HG03025 (cell line): Measurements from ENCODE around the gene ATXN10.

Experiments
- ATAC-seq: cut with Tn5 transposase; IDR thresholded peaks from one replicate; pipeline ENCODE4 v1.9.1; 2021; ENCODE audit warnings: mild to moderate bottlenecking, moderate library complexity; ENCODE audit not compliant: unreplicated experiment, low FRiP score

ATXN10 gene

DNA sequence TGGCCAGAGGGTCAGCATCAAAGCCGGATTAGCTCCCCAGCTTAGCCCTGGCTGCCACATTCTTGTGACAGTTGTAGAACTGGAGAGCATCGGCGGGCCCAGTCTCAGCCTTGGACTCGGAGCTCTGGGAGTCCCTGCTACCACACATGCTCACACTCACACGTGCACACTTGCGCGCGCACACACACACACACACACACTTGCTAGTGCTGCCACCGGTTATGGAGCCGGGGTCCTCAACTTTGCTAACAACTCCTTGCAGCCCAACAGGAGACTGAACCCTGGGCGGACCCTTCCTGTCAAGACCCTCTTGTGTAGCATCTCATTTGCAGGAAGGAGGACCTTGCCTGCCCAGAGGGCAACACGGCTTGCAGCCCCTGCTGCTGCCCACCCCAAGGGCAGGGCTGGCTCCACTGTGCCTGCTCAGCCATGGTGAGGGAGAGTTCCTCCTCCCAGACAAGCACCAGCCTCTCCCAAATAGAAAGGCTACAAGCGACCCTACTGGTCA, 197.8 kb downstream of the ATXN10 start:
- ATAC-seq: no peak

DNA sequence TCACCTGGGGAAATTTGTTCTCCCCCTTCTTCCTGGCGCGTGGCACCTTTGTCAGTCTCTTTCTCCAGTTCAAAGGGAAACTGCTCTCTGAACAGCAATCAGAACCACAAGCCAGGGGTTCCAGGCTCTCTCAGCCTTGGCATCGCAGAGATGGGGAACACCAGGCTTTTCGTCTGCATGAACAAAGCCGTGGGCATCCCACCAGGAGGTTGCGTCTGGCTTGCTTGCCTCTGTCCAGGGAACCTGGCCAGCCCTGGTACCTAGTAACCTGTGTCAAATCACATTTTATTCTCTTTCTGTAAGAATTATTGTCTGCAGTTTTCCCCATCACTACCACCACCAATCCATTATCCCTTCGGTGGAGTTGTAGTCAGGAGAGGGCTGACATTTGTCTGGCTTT, 198.4 kb downstream of the ATXN10 start:
- no peak for ATAC-seq

DNA sequence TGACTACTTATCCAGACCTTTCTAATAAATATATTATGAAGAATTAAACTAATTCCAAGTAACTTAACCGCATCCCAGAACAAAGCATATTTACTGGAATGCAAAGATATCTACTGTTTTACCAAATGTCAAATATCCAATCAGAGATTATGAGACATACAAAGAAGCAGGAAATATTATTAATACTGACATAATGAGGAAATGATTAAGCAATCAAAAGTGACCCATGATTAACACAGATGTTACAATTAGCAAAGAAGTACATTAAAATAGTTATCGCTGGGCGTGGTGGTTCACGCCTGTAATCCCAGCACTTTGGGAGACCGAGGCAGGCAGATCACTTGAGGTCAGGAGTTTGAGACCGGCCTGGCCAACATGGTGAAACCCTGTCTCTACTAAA, 200.1 kb downstream of the ATXN10 start:
- ATAC-seq: no peak

DNA sequence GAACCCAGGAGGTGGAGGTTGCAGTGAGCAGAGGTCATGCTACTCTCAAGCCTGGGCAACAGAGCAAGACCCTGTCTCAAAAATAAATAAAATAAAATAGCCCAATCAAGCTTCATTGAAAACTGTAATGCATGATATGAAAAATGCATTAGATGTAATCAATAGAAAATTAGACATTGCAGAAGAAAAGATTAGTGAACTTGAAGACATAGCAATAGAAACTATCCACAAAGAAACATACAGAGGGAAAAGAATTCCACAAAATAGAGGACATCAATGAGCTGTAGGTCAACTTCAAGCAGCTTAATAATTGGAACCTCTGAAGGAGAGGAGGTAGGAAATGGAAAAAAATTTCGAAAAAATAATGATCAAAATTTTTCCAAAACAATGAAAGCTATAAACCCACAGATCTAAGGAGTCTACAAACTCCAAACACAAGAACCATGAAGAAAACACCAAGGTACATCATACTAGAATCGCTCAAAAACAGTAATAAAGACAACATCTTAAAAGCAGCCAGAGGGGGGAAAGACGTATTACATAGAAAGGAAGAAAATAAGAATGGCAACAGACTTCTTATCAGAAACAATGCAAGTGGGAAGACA, 201.1 kb downstream of the ATXN10 start:
- ATAC-seq: no peak

DNA sequence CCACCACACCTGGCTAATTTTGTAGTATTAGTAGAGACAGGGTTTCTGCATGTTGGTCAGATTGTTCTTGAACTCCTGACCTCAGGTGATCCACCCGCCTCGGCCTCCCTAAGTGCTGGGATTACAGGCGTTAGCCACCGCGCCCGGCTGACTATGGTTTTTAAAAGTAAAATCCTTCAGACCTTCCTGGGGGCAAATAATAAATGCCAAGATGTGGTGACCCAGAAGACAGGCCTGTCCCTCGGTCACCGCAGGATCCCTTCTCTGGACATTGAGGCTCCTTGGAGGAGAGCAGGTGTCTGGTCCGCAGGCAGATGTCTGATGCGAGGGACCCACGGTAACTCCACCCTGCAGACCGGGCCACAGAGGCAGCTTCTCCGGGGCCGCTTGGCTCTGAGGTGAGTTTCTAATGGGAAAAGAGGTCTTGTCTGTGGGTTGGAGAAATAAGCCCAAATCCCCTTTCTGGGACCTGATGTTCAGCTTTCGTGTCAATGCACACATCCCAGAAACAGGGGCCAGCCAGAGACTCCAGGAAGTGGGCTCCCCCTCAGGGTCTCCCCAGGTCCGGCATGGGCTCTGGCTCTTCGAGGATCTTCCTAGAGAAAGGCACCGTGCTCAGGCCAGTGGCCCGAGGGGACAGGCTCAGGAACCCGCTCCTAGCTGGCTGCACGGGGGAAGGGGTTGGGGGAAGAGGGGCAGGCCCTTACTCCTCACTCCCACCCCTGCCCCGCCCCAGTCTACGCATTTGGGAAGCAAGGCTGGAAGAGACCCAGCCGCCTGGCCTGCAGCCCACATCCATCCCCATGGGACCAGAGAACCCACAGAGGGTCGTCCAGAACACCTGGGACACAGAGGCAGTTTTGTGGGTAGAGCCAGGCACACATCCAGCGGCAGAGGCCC, 204.8 kb downstream of the ATXN10 start:
- no peak for ATAC-seq

DNA sequence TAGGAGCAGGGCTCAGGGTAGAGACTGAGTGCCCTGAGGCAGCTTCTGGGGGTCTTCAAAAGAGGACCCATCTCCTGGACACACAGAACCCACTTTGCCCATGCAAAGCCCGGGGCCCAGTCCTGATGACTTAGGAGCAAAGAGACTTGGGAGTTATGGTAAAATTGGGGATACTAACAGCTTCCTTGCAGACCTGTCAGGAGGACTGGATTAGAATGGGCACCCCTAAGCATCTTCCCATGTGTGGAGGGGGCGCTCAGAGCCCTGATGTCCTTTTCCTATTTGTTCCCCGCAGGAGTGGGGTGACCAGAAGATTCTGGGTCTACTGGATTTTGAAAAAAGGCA, 205.4 kb downstream of the ATXN10 start:
- no peak for ATAC-seq

DNA sequence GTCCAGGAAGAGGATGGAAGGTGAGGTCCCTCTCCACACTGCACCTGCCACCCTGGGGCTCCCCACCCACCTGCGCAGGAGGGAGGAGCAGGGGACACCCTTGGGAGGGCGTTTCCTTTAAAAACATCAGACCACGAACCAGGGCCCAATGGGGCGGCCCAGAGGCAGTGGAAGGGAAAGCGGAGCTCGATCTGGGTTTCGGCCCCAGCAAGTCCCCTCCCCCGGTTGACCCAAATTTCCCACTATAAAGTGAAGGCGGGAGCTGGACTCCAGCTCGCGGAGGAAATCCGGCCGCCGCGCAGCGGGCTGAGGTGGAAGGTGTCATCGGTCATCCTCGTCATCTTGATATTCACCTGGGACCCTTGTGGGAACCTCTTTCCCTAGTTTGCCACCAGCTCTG, 206.0 kb downstream of the ATXN10 start:
- no peak for ATAC-seq

DNA sequence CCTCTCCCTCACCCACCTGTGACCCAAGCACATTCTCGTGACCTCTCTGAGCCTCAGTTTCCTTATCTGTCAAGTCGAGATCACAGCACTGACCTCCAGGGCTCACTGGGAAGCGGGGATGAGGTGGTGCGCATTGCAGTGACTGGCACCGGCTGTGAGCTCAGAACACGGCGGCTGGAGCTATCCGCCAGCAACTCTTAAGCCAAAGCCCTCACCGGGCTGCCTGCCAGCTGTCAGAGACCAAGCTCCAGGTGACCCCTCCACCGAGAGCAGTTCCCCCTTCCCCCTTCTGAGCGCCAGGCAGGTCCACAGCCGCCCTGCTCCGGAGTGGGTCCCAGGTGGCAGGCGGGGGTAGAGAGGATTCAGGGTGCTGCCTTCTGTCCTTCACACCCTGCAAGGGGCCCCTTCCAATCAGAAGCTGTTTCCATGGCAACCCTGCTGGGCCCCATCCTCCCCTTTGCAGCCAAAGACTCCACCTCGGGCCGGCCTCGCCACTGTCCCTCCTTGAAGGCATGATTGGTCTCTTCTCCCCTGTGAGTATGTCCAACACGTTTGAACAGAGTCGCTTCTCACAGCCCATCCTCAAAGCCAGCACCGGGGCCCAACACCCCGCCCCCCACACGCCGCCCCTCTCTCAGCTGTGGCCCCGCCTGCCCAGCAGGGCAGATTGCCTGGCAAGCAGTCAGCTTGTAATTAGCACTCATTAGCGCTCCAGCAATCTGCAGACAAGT, 206.6 kb downstream of the ATXN10 start:
- ATAC-seq: no peak

DNA sequence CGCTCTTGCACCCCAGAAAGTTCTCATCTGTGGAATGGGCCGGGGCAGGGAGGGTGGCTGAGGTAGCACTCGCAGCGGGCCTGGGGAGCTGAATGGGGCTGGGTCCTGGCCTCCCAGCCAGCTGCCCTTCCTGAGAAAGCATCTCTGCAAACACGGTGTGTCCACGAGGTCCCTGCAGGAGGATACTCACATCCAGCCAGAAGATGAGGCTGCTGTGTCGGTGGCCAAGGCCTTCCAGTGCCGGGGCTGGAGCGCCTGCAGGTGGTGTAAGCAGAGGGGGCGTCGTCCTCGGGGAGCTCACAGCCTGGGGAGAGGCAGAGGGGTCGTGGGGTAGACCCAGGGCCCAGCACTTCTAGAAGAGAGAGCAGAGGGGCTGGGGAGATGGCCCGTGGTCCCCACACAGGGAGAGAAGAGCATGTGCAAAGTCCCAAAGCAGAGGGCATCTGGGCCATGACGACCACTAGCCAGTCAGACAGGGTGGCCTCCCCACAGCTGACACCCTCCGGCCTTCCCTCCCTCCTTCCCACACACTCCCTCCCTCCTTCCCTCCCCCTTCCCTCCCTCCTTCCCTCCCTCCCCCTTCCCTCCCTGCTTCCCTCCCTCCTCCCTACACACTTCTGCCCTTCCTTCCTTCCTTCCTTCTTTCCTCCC, 207.4 kb downstream of the ATXN10 start:
- ATAC-seq: no peak

DNA sequence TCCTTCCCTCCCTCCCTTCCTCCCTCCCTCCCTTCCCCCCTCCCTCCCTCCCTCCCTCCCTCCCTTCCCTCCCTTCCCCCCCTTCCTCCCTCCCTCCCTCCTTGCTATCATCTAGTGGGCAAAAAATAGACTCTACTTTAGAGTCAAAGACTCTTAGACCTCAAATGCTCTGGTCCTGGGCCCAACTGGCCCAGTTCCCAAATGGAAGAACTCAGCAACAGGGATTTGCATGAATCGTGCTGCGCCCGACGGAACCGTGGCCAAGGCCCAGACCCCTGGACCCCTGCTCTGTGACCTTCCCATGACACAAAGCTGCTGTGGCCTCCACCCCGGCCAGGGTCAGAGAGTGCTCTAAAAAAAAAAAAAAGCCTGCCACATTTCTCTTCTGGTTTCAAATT, 207.9 kb downstream of the ATXN10 start:
- no peak for ATAC-seq

DNA sequence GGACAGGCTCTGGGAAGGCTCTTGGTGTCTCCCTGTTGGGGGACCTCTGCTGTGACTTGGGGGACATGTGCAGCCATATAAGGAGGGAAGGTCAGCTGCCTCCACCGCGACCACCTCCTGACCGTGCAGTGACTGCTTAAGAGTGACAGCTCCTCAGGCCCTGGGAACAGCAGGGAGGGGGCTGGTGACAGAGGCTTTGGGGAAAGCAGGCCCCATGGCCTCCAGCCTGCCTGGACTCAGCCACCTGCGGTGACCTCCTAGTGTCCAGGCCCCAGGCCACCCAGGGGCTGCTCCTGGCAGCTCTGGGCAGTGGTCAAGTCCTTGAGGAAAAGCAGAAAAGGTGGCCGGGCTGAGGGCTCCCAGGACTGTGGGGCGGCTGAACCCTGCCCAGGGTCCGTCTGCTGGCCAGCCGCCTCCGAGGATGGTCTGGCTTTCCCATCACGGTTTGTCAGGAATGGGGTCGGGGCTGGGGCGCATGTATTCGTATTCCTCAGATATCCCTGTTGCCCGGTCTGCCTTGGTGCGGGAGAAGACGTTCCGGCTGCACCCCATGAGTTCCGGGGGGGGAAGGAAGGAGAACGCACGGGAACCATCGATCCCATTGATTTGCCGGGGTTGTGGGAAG, 208.6 kb downstream of the ATXN10 start:
- no peak for ATAC-seq

DNA sequence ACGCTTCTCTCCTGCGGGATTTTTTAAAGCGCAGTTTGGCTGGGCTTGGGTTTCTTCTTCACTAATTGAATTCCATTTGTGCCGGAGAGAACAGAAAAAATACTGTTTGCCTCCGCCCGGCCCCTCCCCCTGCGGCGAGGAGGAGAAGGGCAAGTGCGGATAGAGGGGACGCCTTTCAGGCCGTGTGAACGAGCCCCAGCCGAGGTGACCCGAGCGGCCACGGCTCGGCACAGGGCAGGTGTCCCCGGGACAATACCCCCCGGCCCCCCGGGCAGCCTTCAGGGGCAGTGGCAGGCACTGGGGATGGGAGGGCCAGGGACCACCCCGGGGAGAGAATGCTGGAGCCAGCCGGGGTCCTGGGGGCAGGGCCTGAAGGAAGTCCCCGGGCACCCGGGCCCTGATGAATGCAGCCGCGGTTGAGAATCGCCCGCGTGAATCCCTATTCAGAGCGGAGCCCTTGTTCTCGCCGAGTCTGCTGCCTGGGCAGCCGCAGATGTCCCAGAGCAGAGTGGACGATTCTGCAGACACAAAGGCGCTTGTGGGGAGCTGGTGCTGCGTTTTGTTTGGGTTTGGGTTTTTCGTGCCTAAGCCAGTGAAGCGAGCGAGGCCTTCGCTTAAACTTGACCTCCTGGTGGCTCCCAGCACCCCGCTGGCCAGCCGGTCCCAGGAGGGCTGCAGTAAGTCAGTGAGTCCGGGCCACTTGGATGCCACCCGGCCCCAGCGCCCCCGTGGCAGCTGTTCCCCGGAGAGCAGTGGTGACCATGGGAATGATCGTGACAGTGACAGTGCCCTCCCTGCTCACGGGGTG, 209.3 kb downstream of the ATXN10 start:
- ATAC-seq: no peak

DNA sequence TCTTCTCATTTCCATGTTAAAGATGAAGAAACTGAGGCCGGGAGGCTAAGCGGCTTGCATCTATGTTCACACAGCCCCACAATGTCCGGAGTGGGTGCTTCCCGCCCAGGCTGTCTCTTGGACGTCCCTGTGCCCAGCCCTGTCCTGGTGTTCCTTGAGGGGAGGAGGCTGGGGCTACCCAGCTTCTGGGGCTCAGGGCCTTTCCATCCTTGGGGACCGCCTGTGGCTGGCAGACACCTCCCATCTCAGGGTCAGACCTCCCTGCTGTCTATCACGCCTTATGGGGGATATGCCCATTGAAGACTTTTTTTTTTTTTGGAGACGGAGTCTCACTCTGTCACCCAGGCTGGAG, 209.9 kb downstream of the ATXN10 start:
- no peak for ATAC-seq

DNA sequence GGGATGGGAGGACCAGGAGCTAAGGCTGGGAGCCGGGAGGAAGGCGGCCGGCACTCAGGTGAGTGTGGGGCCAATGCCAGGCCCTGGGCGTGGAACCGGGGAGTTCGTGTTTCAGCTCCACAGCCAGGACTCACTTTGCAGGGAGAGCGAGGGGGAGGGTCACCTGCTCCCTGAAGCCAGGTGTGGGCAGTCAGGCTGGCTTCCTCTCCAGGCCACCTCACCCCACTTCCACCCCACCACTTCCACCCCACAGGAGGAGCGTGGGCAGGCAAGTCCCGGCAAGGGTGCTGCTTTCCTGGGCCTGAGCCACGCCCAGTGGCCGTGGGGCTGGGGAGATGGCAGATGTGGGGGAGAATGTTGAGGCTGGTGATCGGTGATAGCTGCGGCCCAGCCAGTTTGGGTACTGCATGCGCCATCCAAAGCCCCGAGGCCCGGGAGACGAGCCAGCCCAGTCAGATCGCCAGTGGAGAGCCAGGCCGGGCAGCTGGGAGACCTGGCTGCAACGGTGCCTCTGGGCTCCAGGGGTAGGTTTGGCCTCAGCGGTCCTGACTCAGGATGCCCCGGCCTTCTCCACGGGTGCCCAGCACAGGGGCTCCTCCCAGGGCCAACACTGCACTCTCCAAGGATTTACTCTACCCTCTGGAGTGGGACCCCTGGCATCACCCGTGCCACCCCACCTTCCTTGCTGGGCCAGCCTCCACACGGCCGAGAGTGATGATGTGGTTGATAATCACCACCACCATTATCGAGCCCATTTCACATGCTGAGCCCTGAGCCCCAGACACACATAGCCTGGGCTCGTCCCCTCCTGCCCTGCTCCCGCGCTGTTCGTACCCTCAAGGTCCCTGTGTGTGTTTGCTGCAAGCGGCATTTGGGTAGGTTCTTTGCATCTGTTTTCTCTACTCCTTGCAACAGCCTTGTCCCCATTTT, 211.5 kb downstream of the ATXN10 start:
- no peak for ATAC-seq

DNA sequence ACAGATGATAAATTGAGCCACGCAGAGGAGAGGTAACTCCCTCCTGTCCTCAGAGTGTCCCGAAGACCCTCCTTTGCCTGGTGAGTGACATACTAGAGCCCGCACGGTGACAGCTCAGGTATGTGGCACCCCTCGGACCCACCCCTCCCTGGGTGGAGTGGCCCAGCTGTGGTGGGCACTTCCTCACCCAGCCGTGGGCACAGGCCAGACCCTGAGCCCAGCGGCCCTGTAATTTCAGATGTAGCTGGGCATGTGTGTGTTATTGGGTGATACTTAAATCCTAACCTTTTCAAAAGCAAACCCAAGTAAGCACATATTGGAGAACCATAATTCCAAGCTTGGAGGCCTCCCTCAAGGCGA, 212.2 kb downstream of the ATXN10 start:
- ATAC-seq: no peak

DNA sequence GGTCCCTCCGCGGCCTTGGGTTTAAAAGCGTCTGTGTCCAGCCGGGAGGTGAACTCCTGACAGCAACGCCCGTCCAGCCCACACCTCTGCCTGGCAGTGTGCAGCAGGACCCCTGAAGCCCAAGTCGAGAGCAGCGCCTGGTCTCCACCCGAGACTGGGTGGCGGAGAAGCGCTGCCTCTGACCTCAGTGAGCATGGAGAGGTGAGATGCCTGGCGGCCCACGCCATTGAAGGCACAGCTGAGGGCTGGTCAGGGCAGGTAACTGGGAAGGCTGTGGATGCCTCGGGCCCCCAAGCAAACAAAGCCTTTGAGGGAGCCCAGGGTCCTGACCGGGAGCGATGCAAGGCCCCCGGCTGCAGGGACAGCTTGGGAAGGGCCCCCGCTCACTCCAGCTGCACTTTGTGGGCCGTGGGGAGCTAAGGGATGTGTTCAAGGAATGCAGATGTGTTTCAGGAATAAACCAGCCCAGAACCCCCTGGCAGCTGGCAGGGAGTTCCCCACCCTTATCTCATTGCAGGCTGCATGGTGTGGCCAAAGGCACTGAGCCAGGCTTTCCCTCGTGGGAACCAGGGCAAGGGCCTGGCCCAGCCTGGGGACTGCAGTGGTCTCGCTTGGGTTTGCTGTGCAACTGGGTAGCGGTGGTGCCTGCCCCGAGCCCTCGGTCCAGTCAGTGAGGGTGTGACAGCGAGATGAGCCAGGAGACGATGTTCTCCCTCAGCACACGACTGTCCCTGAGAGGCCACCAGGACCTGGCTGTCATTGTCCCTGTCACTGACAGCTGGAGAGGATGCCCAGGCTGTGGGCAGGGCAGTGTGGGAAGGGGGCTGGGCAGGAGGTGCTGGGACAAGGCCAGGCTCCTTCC, 212.8 kb downstream of the ATXN10 start:
- ATAC-seq: no peak

DNA sequence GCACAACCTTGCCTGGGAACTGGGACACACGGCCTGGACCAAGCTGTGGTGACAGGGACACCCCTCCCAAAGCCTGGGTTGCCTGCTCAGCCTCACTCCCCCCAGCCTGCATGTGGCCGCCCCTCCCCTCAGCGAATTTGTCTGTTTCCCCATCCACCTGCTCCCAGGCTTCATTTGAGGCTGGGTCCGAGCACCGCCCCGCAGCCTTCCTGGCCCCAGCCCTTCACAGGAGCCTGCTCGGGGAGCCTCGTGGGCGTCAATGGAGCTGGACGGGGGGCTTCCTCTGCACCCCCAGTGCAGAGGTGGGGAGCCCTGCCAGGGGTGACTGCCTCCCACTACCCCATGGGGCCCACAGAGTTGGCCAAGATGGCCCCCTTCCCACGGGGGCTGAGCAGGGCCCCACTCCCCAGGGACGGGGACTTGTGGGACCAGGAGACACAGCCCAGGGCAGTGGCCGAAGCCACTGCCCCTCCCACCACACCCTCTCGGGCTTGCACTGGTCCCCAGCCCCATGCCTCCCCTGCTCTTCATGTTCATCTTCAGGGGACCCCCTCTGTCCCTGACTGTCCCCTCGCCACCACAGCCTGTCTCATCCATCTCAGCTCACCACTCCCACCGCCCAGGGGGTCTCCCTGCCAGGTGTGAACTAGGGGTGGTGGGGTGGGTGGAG, 213.7 kb downstream of the ATXN10 start:
- no peak for ATAC-seq
